Measurements from ENCODE around the gene THSD4. TPM values are rescaled to one million over a fixed set of nuclear protein-coding genes. Genes with fewer than 3 reads are reported as not detected.
A peak's percentile ranks its signal among the peaks of the same experiment; 100 is the strongest.

The THSD4 gene
- total RNA-seq, 1 experiment from 2014 or later: 29.0 TPM

- Histone ChIP-seq H3K9ac (ENCODE audit: low read length) (no peak overlapping the region), H3K4me3 (ENCODE audit: low read length) (no peak overlapping the region), H4K20me1 (ENCODE audit: low read length) (no peaks in the 10 kb centered on the region), H3K79me2 (ENCODE audit: low read length) (no peaks in the 10 kb centered on the region), H3K36me3 (ENCODE audit: low read depth, low read length) (no peaks in the 10 kb centered on the region), H3K27me3 (ENCODE audit: low read length) (no peaks in the 10 kb centered on the region), H3K27ac (ENCODE audit: low read length) (no peak overlapping the region), H3F3A (ENCODE audit: low read length, unreplicated experiment) (no peaks in the 10 kb centered on the region), H3K9me3 (ENCODE audit: low read length) (no peaks in the 10 kb centered on the region), H3K9me2 (replicated peaks; ENCODE audit: low read length) (no peaks in the 10 kb centered on the region), H3K4me2 (ENCODE audit: low read length) (no peak overlapping the region), H3K4me1 (ENCODE audit: insufficient read depth, low read length) (no peaks in the 10 kb centered on the region), H2AFZ (ENCODE audit: low read length) (no peak overlapping the region)
- intact Hi-C loops (cut with micrococcal nuclease): loop anchor here (10.0 kb wide), 1 partner anchor 66 kb away; no protein-coding TSS in a partner anchor
- POLR2A ChIA-PET (ENCODE audit: unreplicated experiment): no interaction called here
- CTCF ChIA-PET: no interaction called here
- no TSS peak for BruUV-seq (replicated peaks)
- no peak for ATAC-seq
- TF ChIP-seq EZH2phosphoT487 (IDR thresholded peaks at IDR 0.05; ENCODE audit: borderline replicate concordance, low read length): no peak
- TF ChIP-seq EZH2 (IDR thresholded peaks at IDR 0.05; ENCODE audit: low read length, unreplicated experiment): no peak
- no peak for TF ChIP-seq CTCF (conservative IDR thresholded peaks at IDR 0.05; ENCODE audit: low read depth, low read length)
- no peak for DNase-seq
These were observed 543.8 kb downstream of the THSD4 start for GRCh38 chr15:71658827-71659729.

- Histone ChIP-seq H3K27me3 (ENCODE audit: low read length) (no peaks in the 10 kb centered on the region), H3K79me2 (ENCODE audit: low read length) (no peaks in the 10 kb centered on the region), H3K9me2 (replicated peaks; ENCODE audit: low read length) (no peaks in the 10 kb centered on the region), H3K4me2 (ENCODE audit: low read length) (no peak overlapping the region), H3K4me3 (ENCODE audit: low read length) (no peak overlapping the region), H3K4me1 (ENCODE audit: insufficient read depth, low read length) (no peaks in the 10 kb centered on the region), H3K9ac (ENCODE audit: low read length) (no peak overlapping the region), H3F3A (ENCODE audit: low read length, unreplicated experiment) (no peaks in the 10 kb centered on the region), H3K27ac (ENCODE audit: low read length) (no peak overlapping the region), H3K9me3 (ENCODE audit: low read length) (no peaks in the 10 kb centered on the region), H3K36me3 (ENCODE audit: low read depth, low read length) (no peaks in the 10 kb centered on the region), H4K20me1 (ENCODE audit: low read length) (no peaks in the 10 kb centered on the region), H2AFZ (ENCODE audit: low read length) (no peak overlapping the region)
- no peak for ATAC-seq
- DNase-seq: peak; percentile 19
- TF ChIP-seq EZH2phosphoT487 (IDR thresholded peaks at IDR 0.05; ENCODE audit: borderline replicate concordance, low read length) (no peak), CTCF (conservative IDR thresholded peaks at IDR 0.05; ENCODE audit: low read depth, low read length) (no peak), EZH2 (IDR thresholded peaks at IDR 0.05; ENCODE audit: low read length, unreplicated experiment) (no peak)
- intact Hi-C loops (cut with micrococcal nuclease): loop anchor here (10.0 kb wide), 1 partner anchor 65 kb away; no protein-coding TSS in a partner anchor
- CTCF ChIA-PET: no interaction called here
- POLR2A ChIA-PET (ENCODE audit: unreplicated experiment): no interaction called here
- BruUV-seq (replicated peaks): no TSS peak
These were observed 544.4 kb downstream of the THSD4 start for GRCh38 chr15:71659730-71660067.

GRCh38 chr15:71660501-71660900 lies 545.2 kb downstream of the THSD4 start:
- CTCF ChIA-PET: no interaction called here
- no peak for DNase-seq
- no peaks in the 10 kb centered on the region for H3F3A ChIP-seq (ENCODE audit: low read length, unreplicated experiment)
- no peak overlapping the region for H3K4me2 ChIP-seq (ENCODE audit: low read length)
- POLR2A ChIA-PET (ENCODE audit: unreplicated experiment): no interaction called here
- no TSS peak for BruUV-seq (replicated peaks)
- H4K20me1 ChIP-seq (ENCODE audit: low read length): no peaks in the 10 kb centered on the region
- no peaks in the 10 kb centered on the region for H3K79me2 ChIP-seq (ENCODE audit: low read length)
- no peak overlapping the region for H3K9ac ChIP-seq (ENCODE audit: low read length)
- no peak overlapping the region for H2AFZ ChIP-seq (ENCODE audit: low read length)
- no peaks in the 10 kb centered on the region for H3K4me1 ChIP-seq (ENCODE audit: insufficient read depth, low read length)
- no peak for TF ChIP-seq CTCF (conservative IDR thresholded peaks at IDR 0.05; ENCODE audit: low read depth, low read length)
- no peak for TF ChIP-seq EZH2phosphoT487 (IDR thresholded peaks at IDR 0.05; ENCODE audit: borderline replicate concordance, low read length)
- TF ChIP-seq EZH2 (IDR thresholded peaks at IDR 0.05; ENCODE audit: low read length, unreplicated experiment): no peak
- no peaks in the 10 kb centered on the region for H3K36me3 ChIP-seq (ENCODE audit: low read depth, low read length)
- no peak overlapping the region for H3K27ac ChIP-seq (ENCODE audit: low read length)
- H3K9me3 ChIP-seq (ENCODE audit: low read length): no peaks in the 10 kb centered on the region
- intact Hi-C loops (cut with micrococcal nuclease): no loop called here
- no peaks in the 10 kb centered on the region for H3K27me3 ChIP-seq (ENCODE audit: low read length)
- no peak overlapping the region for H3K4me3 ChIP-seq (ENCODE audit: low read length)
- ATAC-seq: no peak
- H3K9me2 ChIP-seq (replicated peaks; ENCODE audit: low read length): no peaks in the 10 kb centered on the region
